Loucy (cell line): ENCODE data around the gene TFEC.

ENCODE experiments used
- EZH2phosphoT487 ChIP-seq: fragments of 200-600 bp; IDR thresholded peaks from 2 replicates; pipeline ENCODE4 v1.6.1; 2018; ENCODE audit warnings: antibody characterized with exemption, mild to moderate bottlenecking, moderate library complexity, borderline replicate concordance
- TF ChIP-seq, protein P1 (sequence below): fragments of 200-600 bp; sonication (generic); conservative IDR thresholded peaks from 2 replicates; pipeline ENCODE4 v1.5.1; 2014; ENCODE audit warnings: mild to moderate bottlenecking, antibody characterized with exemption, low read length

DNA sequence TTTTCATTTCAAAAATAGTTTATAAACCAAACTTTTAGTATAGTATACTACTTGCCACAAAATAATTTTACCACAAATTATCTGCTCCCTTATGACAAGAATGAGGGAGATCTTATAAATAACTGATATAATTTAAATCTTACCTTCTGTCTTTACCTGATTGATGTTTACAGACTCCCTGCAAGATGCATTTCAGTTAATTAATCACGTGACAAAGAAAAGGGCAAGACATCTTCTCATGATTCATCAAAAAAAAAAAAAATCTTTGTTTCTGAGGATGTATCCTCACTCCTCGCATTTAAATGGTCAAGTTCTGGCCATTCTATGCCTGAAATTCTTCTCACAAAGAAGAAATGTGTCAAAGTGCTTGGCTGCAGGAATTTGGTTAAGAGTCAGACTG, 2.3 kb upstream of the TFEC start:
- TF ChIP-seq, protein P1, sequence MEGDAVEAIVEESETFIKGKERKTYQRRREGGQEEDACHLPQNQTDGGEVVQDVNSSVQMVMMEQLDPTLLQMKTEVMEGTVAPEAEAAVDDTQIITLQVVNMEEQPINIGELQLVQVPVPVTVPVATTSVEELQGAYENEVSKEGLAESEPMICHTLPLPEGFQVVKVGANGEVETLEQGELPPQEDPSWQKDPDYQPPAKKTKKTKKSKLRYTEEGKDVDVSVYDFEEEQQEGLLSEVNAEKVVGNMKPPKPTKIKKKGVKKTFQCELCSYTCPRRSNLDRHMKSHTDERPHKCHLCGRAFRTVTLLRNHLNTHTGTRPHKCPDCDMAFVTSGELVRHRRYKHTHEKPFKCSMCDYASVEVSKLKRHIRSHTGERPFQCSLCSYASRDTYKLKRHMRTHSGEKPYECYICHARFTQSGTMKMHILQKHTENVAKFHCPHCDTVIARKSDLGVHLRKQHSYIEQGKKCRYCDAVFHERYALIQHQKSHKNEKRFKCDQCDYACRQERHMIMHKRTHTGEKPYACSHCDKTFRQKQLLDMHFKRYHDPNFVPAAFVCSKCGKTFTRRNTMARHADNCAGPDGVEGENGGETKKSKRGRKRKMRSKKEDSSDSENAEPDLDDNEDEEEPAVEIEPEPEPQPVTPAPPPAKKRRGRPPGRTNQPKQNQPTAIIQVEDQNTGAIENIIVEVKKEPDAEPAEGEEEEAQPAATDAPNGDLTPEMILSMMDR, result no peak
- no peak for TF ChIP-seq EZH2phosphoT487
